GM12878 (cell line): ENCODE results near the gene HDAC8. TPM values are rescaled to one million over a fixed set of nuclear protein-coding genes. Genes with fewer than 3 reads are reported as not detected.

ENCODE experiments used
- ATAC-seq: fragments of 200-7000 bp; cut with Tn5 transposase; 3 replicates; pipeline ENCODE4 v1.9.1; 2020; ENCODE audit warnings: mild to moderate bottlenecking, moderate library complexity
- BruUV-seq: library from RNA; stranded (reverse); fragments of 400-500 nt; replicated peaks from 2 replicates; lab custom pipeline; 2021; lab: Mats Ljungman, UMichigan
- CTCF ChIA-PET: fragments of 300-600 bp; sonication (Branson Sonifier 250); formaldehyde crosslinking; extraction: SDS; loops from one replicate; lab custom pipeline; 2021; ENCODE audit warnings: inconsistent platforms; lab: Yijun Ruan, JAX
- POLR2A ChIA-PET: fragments of 350-600 bp; formaldehyde crosslinking; extraction: SDS; loops from one replicate; lab custom pipeline; 2021; ENCODE audit warnings: inconsistent platforms; lab: Charles Lee
- RAD21 ChIA-PET: fragments of 300-600 bp; sonication (Branson Sonifier 250); formaldehyde crosslinking; loops from one replicate; lab custom pipeline; 2023; ENCODE audit warnings: antibody characterized with exemption; ENCODE audit not compliant: unreplicated experiment; lab: Charles Lee
- SMC1A ChIA-PET: fragments of 300-600 bp; sonication (Branson Sonifier 250); formaldehyde crosslinking; loops from one replicate; lab custom pipeline; 2023; ENCODE audit not compliant: unreplicated experiment, uncharacterized antibody; lab: Charles Lee
- DNase-seq: peaks from one replicate; pipeline ENCODE4 v3.0.0-alpha.2; 2011; ENCODE audit warnings: low read depth, low spot score
- FAIRE-seq: peaks from 3 replicates; lab custom pipeline; 2011; peaks lifted over from hg19 to GRCh38; lab: Jason Lieb, UNC
- H2AFZ ChIP-seq: 2 replicates; pipeline ENCODE4 v1.6.0; 2011; ENCODE audit warnings: low read depth, low read length, control low read depth; ENCODE audit not compliant: control insufficient read depth
- H3K27ac ChIP-seq: 2 replicates; pipeline ENCODE4 v1.5.1; 2011; ENCODE audit warnings: control low read depth; ENCODE audit not compliant: control insufficient read depth, insufficient read depth
- H3K27me3 ChIP-seq, 2 experiments: replicated peaks in 1 of 2; 2 replicates each; pipeline versions ENCODE4 v1.6.0 to v1.6.1; 2011; ENCODE audit warnings: low read length in 1 of 2; ENCODE audit not compliant: control insufficient read depth in 2 of 2, insufficient read depth in 2 of 2
- H3K36me3 ChIP-seq, 2 experiments: 2 replicates each; pipeline ENCODE4 v1.5.1; 2011; ENCODE audit warnings: low read length in 1 of 2; ENCODE audit not compliant: control insufficient read depth in 2 of 2, insufficient read depth in 2 of 2
- H3K4me1 ChIP-seq: 2 replicates; pipeline ENCODE4 v1.6.1; 2011; ENCODE audit warnings: mild to moderate bottlenecking, low read length, moderate library complexity, mixed read lengths; ENCODE audit not compliant: control insufficient read depth, insufficient read depth
- H3K4me2 ChIP-seq: 2 replicates; pipeline ENCODE4 v1.6.0; 2011; ENCODE audit warnings: control low read depth; ENCODE audit not compliant: control insufficient read depth, insufficient read depth
- H3K4me3 ChIP-seq: fragments of 200-600 bp; sonication (generic); 2 replicates; pipeline ENCODE4 v1.5.1; 2016
- H3K79me2 ChIP-seq: 2 replicates; pipeline ENCODE4 v1.6.0; 2011; ENCODE audit warnings: low read length; ENCODE audit not compliant: control insufficient read depth, insufficient read depth
- H3K9ac ChIP-seq: 2 replicates; pipeline ENCODE4 v1.8.0; 2011; ENCODE audit warnings: low read length, control low read depth, mixed read lengths; ENCODE audit not compliant: control insufficient read depth, insufficient read depth
- H3K9me3 ChIP-seq: replicated peaks from 3 replicates; pipeline ENCODE4 v1.5.1; 2011; ENCODE audit warnings: mild to moderate bottlenecking, low read length; ENCODE audit not compliant: control insufficient read depth, insufficient read depth
- H4K20me1 ChIP-seq: 2 replicates; pipeline ENCODE4 v1.6.0; 2011; ENCODE audit not compliant: control insufficient read depth, insufficient read depth
- ATF7 ChIP-seq: fragments of 450-650 bp; IDR thresholded peaks from 2 replicates; pipeline ENCODE4 v1.6.1; 2016; ENCODE audit warnings: low read depth, mild to moderate bottlenecking
- BHLHE40 ChIP-seq, 2 experiments: fragments of 450-650 bp in 1 of 2; IDR thresholded peaks; 2 replicates each; pipeline ENCODE4 v1.6.1; 2011 to 2017; ENCODE audit warnings: low read depth in 2 of 2, borderline replicate concordance in 1 of 2, improper control_type of control experiment in 1 of 2, low read length in 1 of 2, mild to moderate bottlenecking in 1 of 2
- CBFB ChIP-seq: IDR thresholded peaks from 2 replicates; pipeline ENCODE4 v1.6.1; 2016; ENCODE audit warnings: antibody characterized with exemption, low read depth
- CHD4 ChIP-seq: fragments of 200-600 bp; sonication (generic); IDR thresholded peaks from 2 replicates; pipeline ENCODE4 v1.6.1; 2016; ENCODE audit warnings: mild to moderate bottlenecking
- IKZF2 ChIP-seq, 2 experiments: fragments of 450-650 bp; IDR thresholded peaks; 2 replicates each; pipeline ENCODE4 v1.6.1; 2017; ENCODE audit warnings: mild to moderate bottlenecking in 2 of 2, moderate library complexity in 2 of 2
- MEF2B ChIP-seq: fragments of 450-650 bp; IDR thresholded peaks from 2 replicates; pipeline ENCODE4 v1.6.1; 2018; ENCODE audit warnings: mild to moderate bottlenecking, moderate library complexity; ENCODE audit not compliant: partially characterized antibody, poor library complexity, severe bottlenecking
- MTA2 ChIP-seq: fragments of 450-650 bp; IDR thresholded peaks from 2 replicates; pipeline ENCODE4 v1.6.1; 2016; ENCODE audit warnings: low read depth, mild to moderate bottlenecking, moderate library complexity
- PAX8 ChIP-seq: fragments of 450-650 bp; IDR thresholded peaks from 2 replicates; pipeline ENCODE4 v1.6.1; 2017; ENCODE audit warnings: mild to moderate bottlenecking, moderate library complexity
- PML ChIP-seq: IDR thresholded peaks from 2 replicates; pipeline ENCODE4 v1.6.1; 2012; ENCODE audit warnings: low read length, inconsistent platforms
- RAD51 ChIP-seq: fragments of 450-650 bp; IDR thresholded peaks from 2 replicates; pipeline ENCODE4 v1.6.1; 2016; ENCODE audit warnings: moderate library complexity, mild to moderate bottlenecking, inconsistent platforms
- SKIL ChIP-seq: fragments of 450-650 bp; IDR thresholded peaks from 2 replicates; pipeline ENCODE4 v1.6.1; 2017; ENCODE audit warnings: mild to moderate bottlenecking, low read depth, inconsistent platforms; ENCODE audit not compliant: poor library complexity, severe bottlenecking
- SUPT20H ChIP-seq: IDR thresholded peaks from 2 replicates; pipeline ENCODE4 v1.6.1; 2011; ENCODE audit warnings: low read depth, mild to moderate bottlenecking, low read length, moderate library complexity, borderline replicate concordance; ENCODE audit not compliant: control insufficient read depth
- ZBTB33 ChIP-seq: fragments of 450-650 bp; IDR thresholded peaks from 2 replicates; pipeline ENCODE4 v1.6.1; 2017; ENCODE audit warnings: mild to moderate bottlenecking
- in situ Hi-C: fragments of 300-500 bp; cut with MboI; formaldehyde crosslinking; loops from 9 replicates; pipeline ENCODE4 v1.14.3; 2018; ENCODE audit warnings: mixed read lengths
- intact Hi-C: fragments of 100-400 bp; cut with micrococcal nuclease; formaldehyde crosslinking; loops from one replicate; pipeline ENCODE4 v1.14.2; 2022; ENCODE audit not compliant: unreplicated experiment
- polyA plus RNA-seq, 11 experiments: library from polyadenylated mRNA; depleted of rRNA in 4 of 11; unstranded in 6 of 11; stranded (reverse) in 5 of 11; fragments of >200 nt; fragmentation: Nextera tagmentation in 4 of 11; fragmentation: Illumina TruSeq in 1 of 11; extraction: Ambion mirVana in 4 of 11; extraction: Trizol in 1 of 11; gene quantifications; 1 replicate in 1 of 11; 2 replicates in 10 of 11; pipeline versions ENCODE4 v1.2.1 to v1.2.3, GENCODE V29; 2011 to 2016; ENCODE audit warnings: inconsistent platforms in 2 of 11, missing spikeins in 2 of 11, low read depth in 1 of 11
- total RNA-seq, 4 experiments: library from RNA; depleted of rRNA in 3 of 4; stranded (reverse); fragments of >200 nt in 3 of 4; fragmentation: Illumina TruSeq in 1 of 4; extraction: Trizol in 1 of 4; gene quantifications; 2 replicates each; pipeline versions ENCODE4 v1.2.1 to v1.2.3, GENCODE V29; 2013 to 2021

Gene HDAC8
- total and polyA plus RNA-seq, 10 of the 15 experiments (the other 5 are each of a cell fraction or from before 2014, with no cell fraction given): 18.1 to 34.7 (median 29.1) TPM

GRCh38 chrX:72498782-72499181 lies 73.9 kb downstream of the HDAC8 start:
- Histone ChIP-seq H3K27ac (no peak overlapping the region), H3K27me3 (no peaks in the 10 kb centered on the region), H3K9me3 (no peaks in the 10 kb centered on the region), H3K4me2 (no peak overlapping the region), H3K9ac (no peak overlapping the region), H4K20me1 (no peaks in the 10 kb centered on the region), H3K4me1 (no peaks in the 10 kb centered on the region), H3K79me2 (no peaks in the 10 kb centered on the region), H3K4me3 (no peak overlapping the region), H3K36me3 (no peaks in the 10 kb centered on the region), H2AFZ (no peak overlapping the region)
- ChIA-PET POLR2A (no interaction called here), SMC1A (interaction anchor here (0.6 kb wide), 1 partner anchor 33 kb away, joined by 4 read pairs; no protein-coding TSS in a partner anchor), RAD21 (interaction anchor here (1.7 kb wide), 1 partner anchor 41 kb away, joined by 4 read pairs; no protein-coding TSS in a partner anchor), CTCF (no interaction called here)
- DNase-seq (peak; percentile 12), FAIRE-seq (no peak), ATAC-seq (peak; percentile 77)
- intact Hi-C loops: no loop called here
- TF ChIP-seq SKIL: no peak
- TF ChIP-seq RAD51: peak; percentile 84
- no peak for TF ChIP-seq IKZF2 (IDR thresholded peaks at IDR 0.05)
- TF ChIP-seq BHLHE40 (IDR thresholded peaks at IDR 0.05; ENCODE audit: borderline replicate concordance in 1 of 2, low read depth in 2 of 2, low read length in 1 of 2): peak in 1 of 2 experiments; percentile 38; a peak in 1 of 4 replicates
- no peak for TF ChIP-seq SUPT20H
- TF ChIP-seq ZBTB33: no peak
- no peak for TF ChIP-seq CHD4
- TF ChIP-seq MTA2: peak; percentile 32; the same call in 1 of the 2 replicates
- TF ChIP-seq PAX8: no peak
- TF ChIP-seq MEF2B: peak; percentile 88
- TF ChIP-seq CBFB: no peak
- peak; percentile 48; the same call in 1 of the 2 replicates for TF ChIP-seq ATF7
- no peak for TF ChIP-seq PML
- in situ Hi-C loops: no loop called here
- no TSS peak for BruUV-seq
